GM23248 (cell line): ENCODE results near the gene UBAC2. TPM values are rescaled to one million over a fixed set of nuclear protein-coding genes. Genes with fewer than 3 reads are reported as not detected.

ENCODE experiments used
- DNase-seq: peaks from one replicate; pipeline ENCODE4 v3.0.0-alpha.2; 2015
- H2AFZ ChIP-seq: fragments of 200-600 bp; sonication (generic); 2 replicates; pipeline ENCODE4 v1.6.1; 2016; ENCODE audit warnings: antibody characterized with exemption
- H3F3A ChIP-seq: fragments of 200-600 bp; sonication (generic); 2 replicates; pipeline ENCODE4 v1.6.1; 2016; ENCODE audit warnings: mild to moderate bottlenecking, antibody characterized with exemption, mixed run types; ENCODE audit not compliant: insufficient read depth
- H3K27ac ChIP-seq: fragments of 200-600 bp; sonication (generic); 2 replicates; pipeline ENCODE4 v1.5.1; 2016; ENCODE audit warnings: mild to moderate bottlenecking
- H3K27me3 ChIP-seq: fragments of 200-600 bp; sonication (generic); replicated peaks from 2 replicates; pipeline ENCODE4 v1.6.1; 2016; ENCODE audit warnings: mild to moderate bottlenecking; ENCODE audit not compliant: insufficient read depth
- H3K36me3 ChIP-seq: fragments of 200-600 bp; sonication (generic); 2 replicates; pipeline ENCODE4 v1.6.1; 2016; ENCODE audit warnings: low read depth, mild to moderate bottlenecking
- H3K4me1 ChIP-seq: fragments of 200-600 bp; sonication (generic); 2 replicates; pipeline ENCODE4 v1.6.1; 2016; ENCODE audit warnings: mild to moderate bottlenecking; ENCODE audit not compliant: insufficient read depth
- H3K4me2 ChIP-seq: fragments of 200-600 bp; sonication (generic); one replicate; pipeline ENCODE4 v1.6.1; 2016; ENCODE audit warnings: mild to moderate bottlenecking; ENCODE audit not compliant: unreplicated experiment
- H3K4me3 ChIP-seq: fragments of 200-600 bp; sonication (generic); 2 replicates; pipeline ENCODE4 v1.5.1; 2016; ENCODE audit warnings: mild to moderate bottlenecking
- H3K79me2 ChIP-seq: fragments of 200-600 bp; sonication (generic); 2 replicates; pipeline ENCODE4 v1.6.1; 2016; ENCODE audit warnings: mild to moderate bottlenecking; ENCODE audit not compliant: insufficient read depth
- H3K9ac ChIP-seq: fragments of 200-600 bp; sonication (generic); 2 replicates; pipeline ENCODE4 v1.6.1; 2016; ENCODE audit warnings: mild to moderate bottlenecking
- H3K9me2 ChIP-seq: fragments of 200-600 bp; sonication (generic); 2 replicates; pipeline ENCODE4 v1.6.1; 2016; ENCODE audit warnings: mixed run types, mild to moderate bottlenecking, moderate library complexity; ENCODE audit not compliant: insufficient read depth
- H3K9me3 ChIP-seq: fragments of 200-600 bp; sonication (generic); one replicate; pipeline ENCODE4 v1.6.1; 2017; ENCODE audit warnings: low read depth
- H4K20me1 ChIP-seq: fragments of 200-600 bp; sonication (generic); 2 replicates; pipeline ENCODE4 v1.6.0; 2016; ENCODE audit not compliant: insufficient read depth
- EZH2 ChIP-seq: fragments of 200-600 bp; sonication (generic); IDR thresholded peaks from 2 replicates; pipeline ENCODE4 v1.6.1; 2018; ENCODE audit warnings: antibody characterized with exemption, mild to moderate bottlenecking; ENCODE audit not compliant: insufficient read depth, poor library complexity, severe bottlenecking
- EZH2phosphoT487 ChIP-seq: fragments of 200-600 bp; sonication (generic); IDR thresholded peaks from 2 replicates; pipeline ENCODE4 v1.6.1; 2018; ENCODE audit warnings: antibody characterized with exemption, moderate library complexity, mild to moderate bottlenecking, low read depth; ENCODE audit not compliant: insufficient read depth
- WGBS, 2 experiments: methylation state at CpG; one replicate each; pipeline ENCODE4 v1.1.6; 2015 to 2017; ENCODE audit warnings: low lambda C conversion rate in 2 of 2, low coverage in 1 of 2; ENCODE audit errors: missing lambda C conversion rate in 2 of 2; 5-methylcytosine and 5-hydroxymethylcytosine counted together
- in situ Hi-C: fragments of 300-500 bp; cut with MboI; formaldehyde crosslinking; loops from 2 replicates; pipeline ENCODE4 v1.15.0; 2020
- polyA plus RNA-seq: library from polyadenylated mRNA; unstranded; fragments of >200 nt; fragmentation: Nextera tagmentation; extraction: Ambion mirVana; gene quantifications from 2 replicates; pipeline ENCODE4 v1.2.1, GENCODE V29; 2016
- total RNA-seq: library from RNA; depleted of rRNA; stranded (reverse); fragments of >200 nt; shearing (Covaris generic); gene quantifications from 2 replicates; pipeline ENCODE4 v1.2.3, GENCODE V29; 2014

The UBAC2 gene
- total and polyA plus RNA-seq, 2 experiments from 2014 or later: 66.1 to 95.9 TPM

GRCh38 chr13:99374994-99375737 is 174.5 kb downstream of the UBAC2 start:
- Histone ChIP-seq H3K9me3 (no peaks in the 10 kb centered on the region), H3K36me3 (peaks cover 2% of the 10 kb centered on the region; the same call in 1 of the 2 replicates), H3K27ac (no peak overlapping the region), H3K79me2 (no peaks in the 10 kb centered on the region), H3K9me2 (no peaks in the 10 kb centered on the region), H3K4me2 (no peak overlapping the region), H3F3A (no peaks in the 10 kb centered on the region), H4K20me1 (no peaks in the 10 kb centered on the region), H3K4me3 (no peak overlapping the region), H3K9ac (no peak overlapping the region), H3K27me3 (no peaks in the 10 kb centered on the region), H3K4me1 (no peaks in the 10 kb centered on the region), H2AFZ (no peak overlapping the region)
- DNase-seq: no peak
- TF ChIP-seq EZH2 (no peak), EZH2phosphoT487 (no peak)
- 93 to 94% methylated on average over 12 of the region's 12 CpGs for WGBS, 2 experiments
- in situ Hi-C loops: no loop called here

GRCh38 chr13:99375738-99376080 is 175.1 kb downstream of the UBAC2 start:
- Histone ChIP-seq H4K20me1 (no peaks in the 10 kb centered on the region), H3K9me3 (no peaks in the 10 kb centered on the region), H3K79me2 (no peaks in the 10 kb centered on the region), H3K4me3 (no peak overlapping the region), H2AFZ (no peak overlapping the region), H3K27me3 (no peaks in the 10 kb centered on the region), H3K9me2 (no peaks in the 10 kb centered on the region), H3K4me1 (no peaks in the 10 kb centered on the region), H3K36me3 (no peaks in the 10 kb centered on the region; the same call in 1 of the 2 replicates), H3K4me2 (no peak overlapping the region), H3K9ac (no peak overlapping the region), H3F3A (no peaks in the 10 kb centered on the region), H3K27ac (no peak overlapping the region)
- TF ChIP-seq EZH2 (no peak), EZH2phosphoT487 (no peak)
- 98 to 100% methylated on average over 2 of the region's 2 CpGs for WGBS, 2 experiments
- no peak for DNase-seq
- in situ Hi-C loops: no loop called here

- H3K36me3 ChIP-seq: no peaks in the 10 kb centered on the region; the same call in 1 of the 2 replicates
- no peaks in the 10 kb centered on the region for H3K79me2 ChIP-seq
- H4K20me1 ChIP-seq: no peaks in the 10 kb centered on the region
- H3K4me1 ChIP-seq: no peaks in the 10 kb centered on the region
- no peaks in the 10 kb centered on the region for H3K27me3 ChIP-seq
- H3K27ac ChIP-seq: no peak overlapping the region
- H3K9me3 ChIP-seq: no peaks in the 10 kb centered on the region
- in situ Hi-C loops: no loop called here
- DNase-seq: no peak
- no peak for TF ChIP-seq EZH2
- no peak for TF ChIP-seq EZH2phosphoT487
- no peaks in the 10 kb centered on the region for H3F3A ChIP-seq
- H3K9ac ChIP-seq: no peak overlapping the region
- H3K4me3 ChIP-seq: no peak overlapping the region
- no peak overlapping the region for H3K4me2 ChIP-seq
- H2AFZ ChIP-seq: no peak overlapping the region
- H3K9me2 ChIP-seq: no peaks in the 10 kb centered on the region
- WGBS, 2 experiments: 94 to 95% methylated on average over 6 of the region's 6 CpGs
Observed at GRCh38 chr13:99376132-99376531, 175.5 kb downstream of the UBAC2 start.

- no peaks in the 10 kb centered on the region for H3K79me2 ChIP-seq
- TF ChIP-seq EZH2 (no peak), EZH2phosphoT487 (no peak)
- DNase-seq: no peak
- H3K4me2 ChIP-seq: no peak overlapping the region
- H2AFZ ChIP-seq: no peak overlapping the region
- no peaks in the 10 kb centered on the region for H3K9me3 ChIP-seq
- no peak overlapping the region for H3K4me3 ChIP-seq
- H3K4me1 ChIP-seq: no peaks in the 10 kb centered on the region
- H3K27me3 ChIP-seq: no peaks in the 10 kb centered on the region
- no peaks in the 10 kb centered on the region for H3K36me3 ChIP-seq
- WGBS, 2 experiments: 90 to 92% methylated on average over 9 of the region's 9 CpGs
- H3K27ac ChIP-seq: no peak overlapping the region
- no peaks in the 10 kb centered on the region for H3F3A ChIP-seq
- in situ Hi-C loops: no loop called here
- no peaks in the 10 kb centered on the region for H4K20me1 ChIP-seq
- H3K9me2 ChIP-seq: no peaks in the 10 kb centered on the region
- no peak overlapping the region for H3K9ac ChIP-seq
Observed at GRCh38 chr13:99376924-99377323, 176.3 kb downstream of the UBAC2 start.
